IMR-90 (cell line): Measurements from ENCODE around the gene ZSCAN23. TPM values are rescaled to one million over a fixed set of nuclear protein-coding genes. Genes with fewer than 3 reads are reported as not detected.

Experiments used
- ATAC-seq: fragments of 200-7000 bp; cut with Tn5 transposase; 2 replicates; pipeline ENCODE4 v1.9.1; 2020; ENCODE audit warnings: low read depth, mild to moderate bottlenecking, moderate library complexity
- BruUV-seq: library from RNA; stranded (reverse); fragments of 400-500 nt; replicated peaks from 2 replicates; lab custom pipeline; 2021; lab: Mats Ljungman, UMichigan
- CTCF ChIA-PET: fragments of 300-600 bp; formaldehyde crosslinking; extraction: SDS; loops from one replicate; lab custom pipeline; 2021; ENCODE audit warnings: antibody characterized with exemption; lab: Yijun Ruan, JAX
- POLR2A ChIA-PET: fragments of 300-600 bp; sonication (Branson Sonifier 250); formaldehyde crosslinking; loops from one replicate; lab custom pipeline; 2022; ENCODE audit warnings: antibody characterized with exemption; ENCODE audit not compliant: unreplicated experiment; lab: Charles Lee
- DNase-seq: peaks from one replicate; pipeline ENCODE4 v3.0.0; 2013
- H2AFZ ChIP-seq: replicated peaks from 2 replicates; pipeline ENCODE3; 2013; ENCODE audit warnings: low read length, mild to moderate bottlenecking; ENCODE audit not compliant: poor library complexity
- H2AK5ac ChIP-seq: 2 replicates; pipeline ENCODE4 v1.6.1; 2013; ENCODE audit warnings: low read depth, low read length, inconsistent platforms
- H2AK9ac ChIP-seq: replicated peaks from 2 replicates; pipeline ENCODE3; 2013; ENCODE audit warnings: mild to moderate bottlenecking, low read depth, low read length, moderate library complexity; ENCODE audit not compliant: poor library complexity
- H2BK120ac ChIP-seq: 2 replicates; pipeline ENCODE4 v1.6.1; 2013; ENCODE audit warnings: low read depth, low read length, inconsistent platforms
- H2BK15ac ChIP-seq: 3 replicates; pipeline ENCODE4 v1.6.1; 2013; ENCODE audit warnings: low read depth, low read length, inconsistent platforms
- H2BK20ac ChIP-seq: 2 replicates; pipeline ENCODE4 v1.6.1; 2013; ENCODE audit warnings: low read depth, mild to moderate bottlenecking, inconsistent platforms, low read length, moderate library complexity
- H2BK5ac ChIP-seq: 2 replicates; pipeline ENCODE4 v1.6.1; 2013; ENCODE audit warnings: mild to moderate bottlenecking, low read depth, low read length, inconsistent platforms; ENCODE audit not compliant: poor library complexity, severe bottlenecking
- H3K14ac ChIP-seq: replicated peaks from 2 replicates; pipeline ENCODE4 v1.6.1; 2013; ENCODE audit warnings: low read depth, low read length, inconsistent platforms
- H3K18ac ChIP-seq: 2 replicates; pipeline ENCODE4 v1.6.1; 2013; ENCODE audit warnings: low read depth, low read length, control low read depth
- H3K23ac ChIP-seq: 2 replicates; pipeline ENCODE4 v1.6.1; 2013; ENCODE audit warnings: low read depth, low read length, inconsistent platforms
- H3K27ac ChIP-seq: 2 replicates; pipeline ENCODE4 v1.5.1; 2013; ENCODE audit warnings: mild to moderate bottlenecking, control low read depth, low read length; ENCODE audit not compliant: insufficient read depth
- H3K27me3 ChIP-seq: 2 replicates; pipeline ENCODE4 v1.6.1; 2013; ENCODE audit warnings: low read length; ENCODE audit not compliant: control insufficient read depth, insufficient read depth
- H3K36me3 ChIP-seq: 2 replicates; pipeline ENCODE4 v1.6.1; 2013; ENCODE audit warnings: low read length, mixed read lengths; ENCODE audit not compliant: control insufficient read depth, insufficient read depth
- H3K4ac ChIP-seq: 2 replicates; pipeline ENCODE4 v1.6.1; 2013; ENCODE audit warnings: low read depth, low read length, inconsistent platforms
- H3K4me1 ChIP-seq: 2 replicates; pipeline ENCODE4 v1.6.1; 2013; ENCODE audit warnings: low read length, mixed read lengths; ENCODE audit not compliant: control insufficient read depth, insufficient read depth
- H3K4me2 ChIP-seq: 2 replicates; pipeline ENCODE4 v1.6.1; 2013; ENCODE audit warnings: low read depth, mild to moderate bottlenecking, control low read depth, low read length, moderate library complexity
- H3K4me3 ChIP-seq: 2 replicates; pipeline ENCODE4 v1.5.1; 2013; ENCODE audit warnings: low read depth, mild to moderate bottlenecking, control low read depth, low read length, moderate library complexity; ENCODE audit not compliant: insufficient read depth
- H3K56ac ChIP-seq: 2 replicates; pipeline ENCODE4 v1.6.1; 2013; ENCODE audit warnings: low read length, inconsistent platforms; ENCODE audit not compliant: insufficient read depth; ENCODE audit errors: extremely low read depth
- H3K79me1 ChIP-seq, 2 experiments: 2 replicates each; pipeline ENCODE4 v1.6.1; 2013; ENCODE audit warnings: low read length in 2 of 2, inconsistent platforms in 1 of 2, low read depth in 1 of 2
- H3K9ac ChIP-seq: 2 replicates; pipeline ENCODE4 v1.6.1; 2013; ENCODE audit warnings: low read depth, low read length, control low read depth
- H3K9me1 ChIP-seq: 2 replicates; pipeline ENCODE4 v1.6.1; 2013; ENCODE audit warnings: low read length, inconsistent platforms; ENCODE audit not compliant: insufficient read depth
- H3K9me3 ChIP-seq: 2 replicates; pipeline ENCODE4 v1.6.1; 2013; ENCODE audit warnings: low read length; ENCODE audit not compliant: control insufficient read depth, insufficient read depth
- H4K20me1 ChIP-seq: 2 replicates; pipeline ENCODE4 v1.6.1; 2013; ENCODE audit warnings: low read length, inconsistent platforms; ENCODE audit not compliant: insufficient read depth
- H4K5ac ChIP-seq: 2 replicates; pipeline ENCODE4 v1.6.1; 2013; ENCODE audit warnings: mild to moderate bottlenecking, low read depth, low read length, control low read depth
- H4K8ac ChIP-seq, 2 experiments: 2 replicates each; pipeline ENCODE4 v1.6.1; 2013; ENCODE audit warnings: low read depth in 2 of 2, low read length in 2 of 2, control low read depth in 1 of 2, inconsistent platforms in 1 of 2
- H4K91ac ChIP-seq: 2 replicates; pipeline ENCODE4 v1.6.1; 2013; ENCODE audit warnings: low read depth, low read length, inconsistent platforms; ENCODE audit not compliant: insufficient read depth
- BHLHE40 ChIP-seq: fragments of 150-350 bp; IDR thresholded peaks from 2 replicates; pipeline ENCODE4 v1.6.1; 2016; ENCODE audit warnings: mild to moderate bottlenecking, low read depth, low read length
- CEBPB ChIP-seq: IDR thresholded peaks from 2 replicates; pipeline ENCODE4 v1.6.1; 2012; ENCODE audit warnings: low read depth, low read length, improper control_type of control experiment
- CHD1 ChIP-seq: IDR thresholded peaks from 2 replicates; pipeline ENCODE4 v1.6.1; 2012; ENCODE audit warnings: low read depth, low read length, improper control_type of control experiment
- CTCF ChIP-seq: conservative IDR thresholded peaks from 2 replicates; pipeline ENCODE4 v1.5.1; 2012; ENCODE audit warnings: mild to moderate bottlenecking, low read depth, low read length, improper control_type of control experiment
- ELK1 ChIP-seq: fragments of 150-350 bp; IDR thresholded peaks from 2 replicates; pipeline ENCODE4 v1.6.1; 2016; ENCODE audit warnings: low read depth, mild to moderate bottlenecking, low read length, moderate library complexity, borderline replicate concordance
- FOS ChIP-seq: fragments of 150-350 bp; IDR thresholded peaks from 2 replicates; pipeline ENCODE4 v1.6.1; 2016; ENCODE audit warnings: low read depth, low read length
- MAZ ChIP-seq: IDR thresholded peaks from 2 replicates; pipeline ENCODE4 v1.6.1; 2012; ENCODE audit warnings: low read depth, mild to moderate bottlenecking, low read length, improper control_type of control experiment, moderate library complexity, borderline replicate concordance
- MXI1 ChIP-seq: IDR thresholded peaks from 2 replicates; pipeline ENCODE4 v1.6.1; 2012; ENCODE audit warnings: low read depth, mild to moderate bottlenecking, low read length, moderate library complexity, borderline replicate concordance
- NFE2L2 ChIP-seq: fragments of 150-350 bp; IDR thresholded peaks from 2 replicates; pipeline ENCODE4 v1.6.1; 2016; ENCODE audit warnings: low read depth, mild to moderate bottlenecking, low read length
- POLR2A ChIP-seq: IDR thresholded peaks from 2 replicates; pipeline ENCODE4 v1.6.1; 2012; ENCODE audit warnings: mild to moderate bottlenecking, low read depth, low read length
- RAD21 ChIP-seq: IDR thresholded peaks from 2 replicates; pipeline ENCODE4 v1.6.1; 2012; ENCODE audit warnings: low read length, improper control_type of control experiment
- RCOR1 ChIP-seq: IDR thresholded peaks from 2 replicates; pipeline ENCODE4 v1.6.1; 2012; ENCODE audit warnings: mild to moderate bottlenecking, low read length, improper control_type of control experiment; ENCODE audit not compliant: insufficient replicate concordance
- RFX5 ChIP-seq: IDR thresholded peaks from 2 replicates; pipeline ENCODE4 v1.8.0; 2012; ENCODE audit warnings: low read depth, mild to moderate bottlenecking, low read length, moderate library complexity
- SMC3 ChIP-seq: fragments of 150-350 bp; IDR thresholded peaks from 2 replicates; pipeline ENCODE4 v1.6.1; 2016; ENCODE audit warnings: low read depth, mild to moderate bottlenecking, antibody characterized with exemption, low read length, moderate library complexity
- USF2 ChIP-seq: fragments of 150-350 bp; IDR thresholded peaks from 2 replicates; pipeline ENCODE4 v1.6.1; 2017; ENCODE audit warnings: mild to moderate bottlenecking, antibody characterized with exemption, low read length, low read depth
- WGBS, 2 experiments: methylation state at CpG; one replicate each; pipeline versions ENCODE4 v1.1.5 to v1.1.7; 2013; ENCODE audit warnings: missing lambda C conversion rate in 2 of 2; ENCODE audit not compliant: insufficient read length in 1 of 2; ENCODE audit errors: extremely low coverage in 2 of 2; 5-methylcytosine and 5-hydroxymethylcytosine counted together
- dilution Hi-C: fragments of 300-500 bp; cut with HindIII; formaldehyde crosslinking; loops from one replicate; pipeline ENCODE4 v1.14.3; 2018; ENCODE audit warnings: low sequenced_read_pairs; ENCODE audit not compliant: unreplicated experiment
- in situ Hi-C: fragments of 300-500 bp; cut with MboI; formaldehyde crosslinking; loops from 3 replicates; pipeline ENCODE4 v1.14.3; 2019; ENCODE audit warnings: low sequenced_read_pairs, inconsistent platforms, mixed read lengths
- intact Hi-C: fragments of 100-400 bp; cut with micrococcal nuclease; formaldehyde crosslinking; loops from 2 replicates; pipeline ENCODE4 v1.10.0; 2022
- polyA plus RNA-seq, 3 experiments: library from polyadenylated mRNA; depleted of rRNA; stranded (reverse); fragments of >200 nt; gene quantifications; 2 replicates each; pipeline ENCODE4 v1.2.3, GENCODE V29; 2012; ENCODE audit warnings: low replicate concordance in 1 of 3
- total RNA-seq: library from RNA; depleted of rRNA; stranded (reverse); fragments of >200 nt; gene quantifications from 2 replicates; pipeline ENCODE4 v1.2.3, GENCODE V29; 2012

Gene ZSCAN23
- total and polyA plus RNA-seq, 2 of the 4 experiments (the other 2 are of a cell fraction) = 1.7 to 8.4 TPM

GRCh38 chr6:28425944-28426541, 17.2 kb downstream of the ZSCAN23 start:
- H3K27me3 ChIP-seq = no peaks in the 10 kb centered on the region
- H4K20me1 ChIP-seq = no peaks in the 10 kb centered on the region
- H3K9ac ChIP-seq = no peak overlapping the region
- no peak for ATAC-seq
- H3K9me1 ChIP-seq = 0 out of 2 replicates have a peak, but pooled peaks cover 4% of the 10 kb centered on the region
- no peak overlapping the region for H3K4ac ChIP-seq
- no peak overlapping the region for H2BK20ac ChIP-seq
- no peak overlapping the region for H3K14ac ChIP-seq
- CTCF ChIA-PET = no interaction called here
- H3K56ac ChIP-seq = no peak overlapping the region
- dilution Hi-C loops (no loop called here), intact Hi-C loops (no loop called here), in situ Hi-C loops (no loop called here)
- H3K23ac ChIP-seq = no peak overlapping the region
- no peak overlapping the region for H4K5ac ChIP-seq
- POLR2A ChIA-PET = no interaction called here
- H3K36me3 ChIP-seq = peaks cover 17% of the 10 kb centered on the region
- H3K18ac ChIP-seq = no peak overlapping the region
- H3K9me3 ChIP-seq = 0 out of 2 replicates have a peak, but pooled peaks cover 2% of the 10 kb centered on the region
- no CpG with 5 or more reads among the region's 4 CpGs for WGBS, 2 experiments
- no peak overlapping the region for H2AK5ac ChIP-seq
- no peak overlapping the region for H2AK9ac ChIP-seq
- H3K79me1 ChIP-seq = peaks cover 0 to 3% of the 10 kb centered on the region in 2 experiments; a peak in 1 of 4 replicates
- no peak overlapping the region for H2AFZ ChIP-seq
- no peaks in the 10 kb centered on the region for H3K4me1 ChIP-seq
- no TSS peak for BruUV-seq
- no peak overlapping the region for H2BK5ac ChIP-seq
- no peak for DNase-seq
- no peak overlapping the region for H2BK15ac ChIP-seq
- H4K91ac ChIP-seq = no peak overlapping the region
- no peak overlapping the region for H2BK120ac ChIP-seq
- H3K27ac ChIP-seq = no peak overlapping the region
- no peak for TF ChIP-seq BHLHE40
- no peak for TF ChIP-seq USF2
- TF ChIP-seq MAZ = no peak
- TF ChIP-seq CTCF = no peak
- no peak for TF ChIP-seq NFE2L2
- TF ChIP-seq ELK1 = no peak
- TF ChIP-seq POLR2A = no peak
- TF ChIP-seq RFX5 = no peak
- no peak for TF ChIP-seq RAD21
- no peak for TF ChIP-seq FOS
- no peak for TF ChIP-seq CHD1
- TF ChIP-seq MXI1 = no peak
- TF ChIP-seq RCOR1 = no peak
- TF ChIP-seq SMC3 = no peak
- no peak for TF ChIP-seq CEBPB
- H3K4me2 ChIP-seq = no peak overlapping the region
- H4K8ac ChIP-seq = no peak overlapping the region
- no peak overlapping the region for H3K4me3 ChIP-seq
